ENCODE results near the gene FBXL20. TPM values are rescaled to one million over a fixed set of nuclear protein-coding genes. Genes with fewer than 3 reads are reported as not detected.
A peak's percentile ranks its signal among the peaks of the same experiment; 100 is the strongest.

The FBXL20 gene
- polyA plus RNA-seq, 1 experiment: 3.9 TPM

GRCh38 chr17:39231591-39232551 is 169.6 kb downstream of the FBXL20 start:
- H3K4me3 ChIP-seq (ENCODE audit: low read depth, low read length): no peak overlapping the region
- peak; percentile 90 for TF ChIP-seq CTCF (IDR thresholded peaks at IDR 0.05; ENCODE audit: insufficient read depth, low read depth, low read length)
- DNase-seq (ENCODE audit: low read depth): no peak
- no peaks in the 10 kb centered on the region for H3K36me3 ChIP-seq (ENCODE audit: control insufficient read depth, insufficient read depth, low read length)
- CTCF ChIA-PET: interaction anchor here (0.6 to 19.8 kb wide), 20 partner anchors 10 to 1290 kb away, joined by 3 to 438 read pairs (median 5); partner anchors contain the start of genes ARL5C, CACNB1 and RPL19
- POLR2A ChIA-PET: interaction anchor here (0.6 to 1.1 kb wide), 2 partner anchors 32 to 274 kb away, joined by 3 read pairs; partner anchors contain the start of gene RPL19
- H3K27me3 ChIP-seq (ENCODE audit: control insufficient read depth, insufficient read depth, low read length): peaks cover 8% of the 10 kb centered on the region

DNA sequence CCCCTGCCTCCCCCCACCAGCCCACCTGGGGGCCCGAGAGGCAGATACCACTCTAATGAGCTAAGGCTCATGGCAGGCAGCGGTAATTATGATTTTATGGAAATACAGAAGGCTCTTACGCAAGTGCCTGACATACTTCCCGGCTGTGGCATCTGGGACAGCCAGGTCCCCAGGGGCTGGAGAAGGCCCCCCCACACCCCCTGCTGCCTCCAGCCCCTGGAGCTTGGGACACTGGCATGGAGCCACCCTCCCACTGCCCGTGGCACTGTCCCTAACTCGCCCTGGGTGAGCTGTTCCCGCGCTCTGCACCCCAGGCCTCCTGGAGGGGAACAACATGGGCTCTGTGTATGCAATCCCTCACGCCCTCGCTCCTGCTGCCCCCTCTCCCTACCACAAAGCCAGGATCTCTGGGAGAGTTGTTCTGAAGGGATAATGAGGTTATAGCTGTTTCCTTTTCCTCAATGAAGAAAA is 170.3 kb downstream of the FBXL20 start:
- DNase-seq (ENCODE audit: low read depth): no peak
- CTCF ChIA-PET: interaction anchor here (0.7 to 19.8 kb wide), 13 partner anchors 10 to 1291 kb away, joined by 3 to 438 read pairs (median 6); partner anchors contain the start of genes ARL5C, CACNB1 and RPL19
- TF ChIP-seq CTCF (IDR thresholded peaks at IDR 0.05; ENCODE audit: insufficient read depth, low read depth, low read length): no peak
- Histone ChIP-seq H3K36me3 (ENCODE audit: control insufficient read depth, insufficient read depth, low read length) (no peaks in the 10 kb centered on the region), H3K27me3 (ENCODE audit: control insufficient read depth, insufficient read depth, low read length) (peaks cover 12% of the 10 kb centered on the region), H3K4me3 (ENCODE audit: low read depth, low read length) (no peak overlapping the region)
- POLR2A ChIA-PET: no interaction called here

DNA sequence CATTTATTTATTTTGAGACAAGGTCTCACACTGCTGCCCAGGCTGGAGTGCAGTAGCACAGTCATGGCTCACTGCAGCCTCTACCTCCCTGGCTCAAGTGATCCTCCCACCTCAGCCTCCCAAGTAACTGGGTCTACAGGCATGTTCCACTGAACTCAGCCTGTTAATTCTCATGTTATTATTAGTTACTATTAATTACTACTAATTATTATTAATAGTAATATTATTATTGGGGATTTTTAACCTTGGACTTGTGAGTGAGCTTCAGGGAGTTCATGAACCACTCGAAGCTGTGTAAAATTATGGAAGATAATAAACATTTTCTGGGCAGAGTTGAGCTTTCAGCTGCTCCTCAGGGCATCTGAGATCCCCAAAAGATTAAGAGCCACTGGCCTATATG is 171.1 kb downstream of the FBXL20 start:
- Histone ChIP-seq H3K36me3 (ENCODE audit: control insufficient read depth, insufficient read depth, low read length) (no peaks in the 10 kb centered on the region), H3K27me3 (ENCODE audit: control insufficient read depth, insufficient read depth, low read length) (peaks cover 16% of the 10 kb centered on the region), H3K4me3 (ENCODE audit: low read depth, low read length) (no peak overlapping the region)
- TF ChIP-seq CTCF (IDR thresholded peaks at IDR 0.05; ENCODE audit: insufficient read depth, low read depth, low read length): no peak
- CTCF ChIA-PET: interaction anchor here (0.7 to 19.8 kb wide), 4 partner anchors 11 to 66 kb away, joined by 3 to 438 read pairs (median 40); no protein-coding TSS in a partner anchor
- no peak for DNase-seq (ENCODE audit: low read depth)
- POLR2A ChIA-PET: no interaction called here

DNA sequence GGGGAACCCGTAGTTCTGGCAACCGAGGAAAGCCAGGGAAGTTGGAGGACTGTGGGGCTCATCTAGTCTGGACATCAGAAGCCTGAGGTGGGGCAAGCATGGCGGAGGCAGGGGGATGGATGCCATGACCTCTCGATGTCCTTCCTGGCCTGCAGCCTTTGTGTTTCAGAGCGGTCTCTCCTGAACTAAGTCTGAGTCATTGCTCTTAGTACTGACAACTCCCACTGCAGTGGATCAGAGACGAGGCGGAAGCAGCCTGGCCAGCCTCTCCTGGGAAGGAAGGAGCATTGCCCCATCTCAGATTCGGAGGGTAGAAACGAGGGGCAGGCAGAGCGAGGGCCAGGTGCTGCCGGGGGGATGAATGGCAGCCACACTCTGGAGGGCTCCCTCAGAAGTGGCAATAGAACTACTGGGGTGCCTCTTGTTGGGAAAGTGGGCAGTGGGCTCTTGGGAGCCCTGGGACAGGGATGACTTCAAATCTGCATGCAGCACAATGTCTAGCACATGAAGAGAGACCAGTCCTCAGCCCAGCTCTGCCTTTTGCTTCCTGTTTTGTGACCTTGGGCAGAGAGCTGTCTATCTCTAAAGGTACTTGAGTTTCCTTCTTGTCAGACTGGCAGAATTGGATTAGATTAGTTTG is 172.0 kb downstream of the FBXL20 start:
- Histone ChIP-seq H3K36me3 (ENCODE audit: control insufficient read depth, insufficient read depth, low read length) (no peaks in the 10 kb centered on the region), H3K4me3 (ENCODE audit: low read depth, low read length) (no peak overlapping the region), H3K27me3 (ENCODE audit: control insufficient read depth, insufficient read depth, low read length) (peaks cover 23% of the 10 kb centered on the region)
- DNase-seq (ENCODE audit: low read depth): no peak
- TF ChIP-seq CTCF (IDR thresholded peaks at IDR 0.05; ENCODE audit: insufficient read depth, low read depth, low read length): no peak
- POLR2A ChIA-PET: no interaction called here
- CTCF ChIA-PET: interaction anchor here (5.1 to 19.8 kb wide), 2 partner anchors 16 kb away, joined by 56 to 438 read pairs; no protein-coding TSS in a partner anchor
